OCI-LY1 (cell line): ENCODE data around the gene C15orf62.

Experiments
- CTCF ChIP-seq: fragments of 200-600 bp; sonication (generic), shearing (Covaris generic); IDR thresholded peaks from 2 replicates; pipeline ENCODE4 v1.5.1; 2017; ENCODE audit warnings: mild to moderate bottlenecking, antibody characterized with exemption, low read length, moderate library complexity, mixed read lengths
- EZH2 ChIP-seq: fragments of 200-600 bp; sonication (generic), shearing (Covaris generic); IDR thresholded peaks from 2 replicates; pipeline ENCODE4 v1.8.0; 2017; ENCODE audit warnings: borderline replicate concordance, mixed run types, mild to moderate bottlenecking, antibody characterized with exemption, low read length, moderate library complexity, mixed read lengths

GRCh38 chr15:40819048-40819447 is 49.3 kb downstream of the C15orf62 start:
- TF ChIP-seq CTCF, result no peak
- TF ChIP-seq EZH2, result no peak
